Measurements from ENCODE around the gene OTUD3.

The OTUD3 gene

GRCh38 chr1:19960591-19960990 lies 78.4 kb downstream of the OTUD3 start:
- DNase-seq: no peak
